ENCODE data around the gene ADGRD1.
A peak's percentile ranks its signal among the peaks of the same experiment; 100 is the strongest.
"Not testable (repeated sequence)": the region's sequence is repeated elsewhere in the genome, so short reads cannot be mapped to it uniquely, and the experiment has no call there.

Gene ADGRD1

DNA sequence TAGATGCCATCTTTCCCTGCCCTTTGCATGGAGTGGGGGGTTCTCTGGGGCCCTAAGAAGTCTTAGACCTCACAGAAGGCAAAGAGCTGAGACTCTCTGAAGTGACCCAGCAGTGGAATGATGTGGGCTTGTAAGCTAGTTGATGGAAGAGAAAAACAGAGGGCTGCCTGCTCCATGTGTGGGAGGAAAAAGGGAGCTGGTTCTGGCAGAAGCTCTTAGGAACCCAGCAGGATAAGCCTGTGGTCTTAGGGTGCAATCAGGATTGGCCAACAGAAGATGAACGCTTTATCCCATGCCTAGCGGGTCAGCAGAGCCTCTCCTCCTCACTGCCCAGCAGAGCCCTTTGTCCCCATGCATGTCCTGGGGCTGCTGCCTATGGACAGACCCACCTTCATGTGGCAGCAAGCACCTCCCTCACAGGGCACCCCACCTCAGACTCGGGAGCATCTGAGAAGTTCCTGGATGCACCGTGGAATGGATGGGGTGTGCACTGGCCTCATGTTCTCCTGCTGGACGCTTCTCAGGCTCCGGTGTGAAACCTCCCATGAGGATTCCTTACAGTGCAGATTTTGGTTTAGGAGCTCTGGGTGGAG, 152.7 kb downstream of the ADGRD1 start:
- no peak for DNase-seq

DNA sequence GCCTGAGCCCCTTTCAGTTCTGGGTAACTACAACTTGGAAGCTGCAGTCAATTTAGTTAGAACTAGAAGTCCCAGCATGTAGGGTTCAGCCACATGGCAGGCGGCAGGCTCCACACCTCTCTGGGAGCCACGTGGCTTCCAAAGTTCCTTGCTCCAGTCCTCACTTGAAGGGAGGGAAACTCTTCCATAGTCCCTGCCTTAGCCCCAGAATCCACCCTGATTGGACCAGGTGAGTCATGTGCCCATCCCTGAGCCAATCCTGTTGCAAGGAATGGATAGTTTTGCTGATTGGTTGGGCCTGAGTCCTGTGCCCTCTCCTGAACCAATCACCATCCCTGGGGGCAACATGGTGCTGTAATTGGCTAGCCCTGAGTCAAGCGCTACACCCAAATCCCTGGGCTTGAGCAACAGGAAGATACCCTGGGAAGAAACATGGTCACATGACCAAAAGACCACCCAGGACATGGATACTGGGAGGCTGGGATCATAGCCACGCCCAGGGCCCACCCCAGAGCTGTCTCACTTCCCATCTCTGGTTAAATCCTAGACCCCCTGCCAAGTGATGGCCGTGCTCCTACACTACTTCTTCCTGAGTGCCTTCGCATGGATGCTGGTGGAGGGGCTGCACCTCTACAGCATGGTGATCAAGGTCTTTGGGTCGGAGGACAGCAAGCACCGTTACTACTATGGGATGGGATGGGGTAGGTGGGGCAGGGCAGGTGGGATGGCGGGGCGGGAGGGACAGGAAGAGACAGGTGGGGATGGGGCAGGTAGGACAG, 154.7 kb downstream of the ADGRD1 start:
- no peak for DNase-seq

DNA sequence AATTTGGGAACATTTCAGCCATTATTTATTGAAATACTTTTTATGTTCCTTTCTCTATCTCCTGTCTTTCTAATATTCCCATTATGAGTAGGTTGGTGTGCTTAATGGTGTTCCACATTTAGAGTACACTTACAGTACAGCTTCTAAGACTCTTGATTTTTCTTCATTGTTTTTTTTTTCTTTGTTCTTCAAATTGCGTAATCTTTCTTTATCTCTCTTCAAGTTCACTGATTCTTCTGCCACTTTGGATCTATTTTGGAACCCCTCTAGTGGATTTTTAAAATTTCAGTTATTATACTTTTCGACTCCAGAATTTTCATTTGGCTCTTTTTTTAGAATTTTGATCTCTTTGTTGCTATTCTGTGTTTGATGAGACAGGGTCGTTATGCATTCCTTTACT, 157.7 kb downstream of the ADGRD1 start:
- no peak for DNase-seq

DNA sequence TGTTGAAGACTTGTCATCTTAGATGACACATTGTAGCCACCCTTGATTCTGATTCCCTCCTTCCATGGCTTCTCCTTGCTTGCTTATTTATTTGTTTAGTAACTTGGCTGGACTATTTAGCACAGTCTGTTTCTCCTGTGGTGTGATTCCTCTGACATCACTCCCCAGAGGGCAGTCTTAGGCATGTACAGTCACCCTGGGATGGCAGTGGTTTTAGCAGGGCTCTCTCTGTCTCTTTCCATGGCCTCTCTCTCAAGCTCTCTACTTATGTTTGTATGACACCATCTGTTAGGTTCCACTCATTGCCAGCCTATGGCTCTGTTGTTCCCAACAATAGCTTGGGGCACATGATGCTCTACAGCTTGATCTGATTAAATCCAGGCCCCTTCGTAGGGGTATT, 158.3 kb downstream of the ADGRD1 start:
- DNase-seq: peak; percentile 5

DNA sequence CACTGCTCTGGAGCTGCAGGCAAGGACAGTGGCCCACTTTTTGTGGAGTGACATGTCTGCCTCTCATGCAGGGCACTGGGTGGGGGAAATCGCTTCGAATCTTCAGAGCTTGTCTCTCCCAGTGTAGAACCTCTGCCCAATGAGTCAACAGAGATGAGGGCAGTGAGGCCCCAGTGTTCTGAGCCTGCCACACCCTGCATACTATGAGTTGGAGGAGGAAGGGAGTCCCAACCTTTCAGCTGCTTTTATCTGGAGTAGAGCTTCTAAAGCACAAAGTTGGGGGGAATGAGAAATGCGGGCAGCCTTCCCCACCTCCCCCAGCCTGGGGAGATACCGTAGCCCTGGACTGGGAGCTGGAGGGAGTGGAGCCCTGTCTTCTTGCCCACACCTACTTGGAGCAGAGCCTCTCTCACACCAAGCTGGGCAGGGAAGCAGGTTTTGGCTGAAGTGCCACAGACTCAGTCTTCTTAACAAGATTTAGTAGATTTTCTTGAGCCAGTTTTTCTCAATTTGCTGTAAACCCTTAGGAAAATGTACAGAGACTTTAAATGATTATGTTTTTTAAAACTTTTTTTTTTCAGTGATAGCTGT, 159.1 kb downstream of the ADGRD1 start:
- DNase-seq: no peak

DNA sequence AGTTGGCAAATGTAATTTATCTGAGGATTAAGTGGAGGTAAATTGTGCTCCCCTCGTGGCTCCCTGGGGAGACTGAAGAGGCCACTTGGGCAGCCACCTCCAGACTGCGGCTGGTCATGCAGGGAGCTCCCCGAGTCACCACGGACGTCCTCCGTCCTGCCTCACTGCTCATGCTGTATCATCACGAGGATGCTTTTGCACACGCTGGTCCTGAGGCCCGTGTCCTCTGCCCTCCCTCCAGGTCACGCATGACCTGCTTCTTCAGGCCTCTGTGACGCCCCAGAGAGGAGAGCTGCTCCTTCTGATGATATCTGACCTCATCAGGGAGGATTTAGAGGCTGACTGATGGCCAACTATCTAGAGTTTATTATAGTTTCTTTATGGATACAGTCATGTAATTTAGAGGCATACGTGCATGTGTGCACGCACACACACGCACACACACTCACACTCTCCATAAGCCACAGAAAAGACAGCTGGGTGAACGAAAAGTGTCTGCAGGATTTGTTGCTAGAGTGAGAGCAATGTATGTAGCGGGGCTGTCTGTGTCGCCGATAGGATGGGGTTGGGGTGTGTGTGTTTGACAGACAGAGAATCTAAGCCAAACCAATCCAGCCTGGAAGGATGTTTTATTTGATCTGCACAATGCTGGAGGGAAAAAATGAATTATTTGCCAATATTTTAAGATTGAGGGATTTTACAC, 160.0 kb downstream of the ADGRD1 start:
- no peak for DNase-seq

DNA sequence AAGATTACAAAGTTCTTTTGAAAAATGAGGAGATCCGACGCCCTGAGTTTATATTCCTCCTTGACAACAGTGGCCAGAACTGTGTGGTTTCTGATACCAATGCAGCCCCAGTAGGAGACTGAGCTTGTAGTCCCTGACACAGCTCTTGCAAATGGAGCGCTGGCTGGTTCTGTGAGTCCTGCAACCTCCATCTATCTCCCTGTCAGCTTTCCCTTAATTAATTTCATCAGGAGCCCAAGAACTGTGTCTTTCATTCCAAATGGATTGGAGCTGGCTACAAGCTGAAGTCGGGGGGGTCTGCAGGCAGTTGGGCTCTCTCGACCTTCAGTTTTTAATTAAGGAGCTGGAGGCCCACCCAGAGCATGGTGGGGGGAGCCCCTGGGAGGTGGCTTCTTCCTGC, 160.6 kb downstream of the ADGRD1 start:
- no peak for DNase-seq

DNA sequence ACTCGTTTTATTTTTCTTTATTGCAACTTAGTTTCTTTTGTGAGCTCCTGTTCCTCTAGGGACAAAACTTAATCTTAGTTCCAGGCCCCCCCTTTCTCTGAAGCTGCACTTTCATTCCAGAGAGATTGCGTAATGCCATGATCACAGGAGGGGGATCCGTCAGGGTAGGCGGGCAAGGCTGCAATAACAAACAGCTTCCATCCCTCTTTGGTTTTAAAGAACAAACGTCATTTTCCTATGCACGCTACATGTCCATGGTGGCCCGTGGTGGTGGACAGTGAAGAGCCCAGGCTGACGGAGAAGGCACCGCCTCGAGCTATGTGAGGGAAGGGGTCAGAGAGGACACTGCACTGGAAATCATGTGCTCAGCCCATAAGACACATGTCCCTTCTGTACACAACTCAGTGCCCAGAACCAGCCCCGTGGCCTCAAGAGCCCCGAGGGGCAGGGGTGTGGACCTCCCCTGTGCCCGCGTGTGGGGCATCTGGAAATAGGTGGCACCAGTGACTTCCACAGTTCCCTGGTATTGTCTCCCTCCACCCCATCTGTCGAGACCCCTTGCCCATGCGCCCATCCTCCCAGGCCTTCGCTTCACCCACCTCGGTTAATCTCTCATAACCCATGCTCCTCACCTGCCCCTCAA, 161.4 kb downstream of the ADGRD1 start:
- DNase-seq: no peak

DNA sequence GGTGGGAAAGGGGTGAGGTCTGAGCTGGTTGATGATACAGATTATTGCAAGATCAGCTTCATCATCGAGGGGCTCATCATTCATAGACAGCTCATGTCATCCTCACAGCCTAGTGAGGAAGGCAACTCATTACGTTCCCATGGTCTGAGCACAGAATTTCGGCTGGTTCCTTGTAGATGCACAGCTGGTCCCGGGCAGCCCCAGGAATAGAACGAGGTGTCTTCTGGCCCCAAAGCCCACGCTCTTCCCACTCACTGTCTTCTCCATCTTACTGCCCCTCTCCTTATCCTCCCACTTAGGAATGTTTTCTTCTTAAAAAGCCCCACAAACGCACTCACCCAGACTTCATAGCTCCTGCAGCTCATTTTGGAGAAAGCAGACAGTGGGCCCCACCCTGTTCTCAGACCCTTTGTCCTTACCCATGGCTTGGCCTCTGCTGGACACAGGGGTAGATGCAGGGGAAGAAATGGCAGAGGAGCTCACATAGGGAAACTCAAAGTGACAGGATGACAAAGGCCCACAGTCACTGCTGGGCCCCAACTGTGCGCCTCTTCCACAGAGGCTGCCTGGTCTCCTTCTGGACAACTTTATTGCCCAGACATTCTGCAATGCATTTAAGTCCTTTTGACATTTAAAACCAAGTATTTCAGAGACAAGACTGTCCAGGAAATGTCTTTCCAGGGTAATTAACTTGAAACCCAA, 162.2 kb downstream of the ADGRD1 start:
- DNase-seq: no peak

DNA sequence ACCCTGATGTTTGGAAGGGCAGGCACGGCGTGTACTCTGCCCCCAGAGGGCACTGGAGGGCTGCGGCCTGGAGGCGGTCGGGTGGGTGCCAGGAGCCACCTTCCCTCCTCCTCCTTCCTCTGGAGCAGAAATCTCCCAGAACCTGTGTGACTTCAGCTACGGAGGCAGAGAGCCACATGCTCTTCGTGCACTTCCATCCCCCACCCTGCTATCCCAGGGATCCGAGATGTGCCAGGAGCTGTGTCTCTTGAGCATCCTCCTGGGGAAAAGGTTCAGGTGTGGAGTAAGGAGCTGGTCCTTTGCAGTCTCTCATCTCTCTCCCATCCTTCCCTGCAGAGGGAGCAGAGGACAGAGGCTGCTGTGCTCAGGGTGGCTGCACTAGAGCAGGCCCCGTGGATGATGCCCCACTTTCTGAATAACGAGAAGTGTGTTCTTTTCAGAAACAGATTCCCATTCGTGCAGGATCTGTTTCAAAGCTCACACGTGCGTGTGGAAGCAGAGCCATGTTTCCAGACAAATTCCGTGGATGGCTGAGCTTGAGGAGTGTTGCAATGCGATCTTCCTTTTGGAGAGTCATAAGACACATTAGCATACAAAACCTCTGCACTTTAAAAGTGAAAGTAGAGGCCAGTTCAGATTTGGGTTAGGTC, 162.9 kb downstream of the ADGRD1 start:
- no peak for DNase-seq

DNA sequence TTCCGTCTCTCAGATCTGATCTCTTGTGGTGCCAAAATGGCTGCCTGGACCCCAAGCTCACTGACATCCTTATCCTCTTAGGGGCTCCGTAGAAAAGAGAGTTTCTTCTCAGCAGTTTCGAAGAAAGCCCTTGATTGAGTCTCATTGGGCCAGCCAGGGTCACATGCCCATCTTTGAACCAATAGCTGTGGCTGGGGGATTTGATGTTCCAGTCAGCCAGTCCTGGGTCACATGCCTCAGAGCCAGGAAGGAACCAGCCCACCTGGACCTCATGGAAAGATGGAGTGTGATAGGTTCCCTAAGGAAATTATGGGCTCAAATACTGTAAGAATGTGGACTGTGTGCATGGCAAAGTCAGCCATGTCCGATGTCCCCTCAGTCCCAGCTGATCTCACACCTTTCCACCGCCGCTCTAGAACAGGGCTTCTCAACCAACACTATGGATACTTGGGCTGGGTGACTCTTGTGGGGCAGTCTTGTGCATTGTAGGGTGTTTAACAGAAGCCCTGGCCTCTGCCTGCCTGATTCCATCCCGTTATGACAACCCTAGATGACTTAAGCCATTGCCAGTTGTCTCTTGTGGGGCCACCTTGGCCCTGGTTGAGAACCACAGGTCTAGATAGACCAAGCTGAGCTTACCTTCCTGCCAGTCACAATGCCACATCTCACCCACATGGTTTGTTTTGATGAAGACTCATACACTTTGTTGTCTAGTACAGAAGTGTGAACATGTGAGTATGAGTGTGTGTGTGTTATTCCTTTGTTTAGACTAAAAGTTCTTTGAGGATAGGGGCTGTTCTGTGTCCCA, 163.9 kb downstream of the ADGRD1 start:
- DNase-seq: no peak

DNA sequence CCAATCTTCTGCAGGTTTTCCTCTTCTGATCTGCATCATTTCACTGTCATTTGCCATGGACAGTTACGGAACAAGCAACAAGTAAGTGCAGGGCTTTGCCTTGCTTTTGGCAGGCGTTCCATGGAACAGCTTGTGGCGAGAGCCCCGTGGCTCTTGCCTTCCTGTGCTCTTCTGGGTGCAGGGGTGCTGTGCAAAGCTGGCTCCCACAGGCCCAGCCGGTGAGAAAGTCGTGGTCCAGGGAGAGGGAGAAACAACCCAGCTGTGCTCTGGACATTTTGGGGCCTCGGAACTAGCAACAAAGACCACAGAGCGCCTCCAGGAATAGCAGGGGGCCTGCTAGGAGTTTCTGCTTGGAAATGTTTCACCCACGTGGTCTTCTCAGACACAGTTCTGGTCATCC, 164.7 kb downstream of the ADGRD1 start:
- no peak for DNase-seq

DNA sequence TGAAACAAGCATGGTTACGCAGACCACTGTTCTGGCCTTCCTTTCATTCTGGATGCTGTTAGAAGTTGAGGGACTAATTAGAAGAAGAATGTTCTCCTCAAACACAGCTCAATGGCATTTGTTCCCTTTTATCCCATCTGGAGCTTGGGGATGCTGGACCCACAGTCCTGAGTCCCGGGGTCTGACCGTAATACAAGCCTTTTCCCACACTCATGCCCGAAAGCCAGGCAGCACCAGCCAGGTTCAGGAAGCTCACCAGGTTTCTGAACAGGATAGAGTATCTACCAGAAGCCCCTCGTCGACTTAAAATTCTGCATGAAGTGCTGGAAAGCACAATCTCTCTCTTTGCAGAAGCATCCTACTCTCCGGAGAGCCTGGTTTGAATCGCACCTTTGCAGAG, 165.6 kb downstream of the ADGRD1 start:
- not testable (repeated sequence) for DNase-seq

DNA sequence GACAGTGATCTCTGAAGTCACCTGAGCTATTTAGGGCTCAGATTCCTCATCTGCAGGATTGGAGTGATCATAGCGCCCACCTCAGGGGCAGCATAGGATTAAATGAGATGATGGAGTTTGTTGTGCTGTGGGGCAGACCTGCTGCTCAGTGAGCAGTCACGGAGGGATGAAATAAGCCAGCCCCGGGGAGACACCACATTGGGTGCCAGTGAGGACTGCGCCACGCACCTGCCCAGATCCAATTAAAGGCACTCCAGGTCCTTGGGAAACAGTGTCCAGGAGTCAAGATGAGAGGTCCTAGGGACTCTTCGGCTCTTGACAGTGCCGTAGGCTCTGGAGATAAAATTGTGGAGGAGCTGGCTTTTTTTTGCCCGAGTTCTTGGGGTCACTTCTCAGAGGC, 166.2 kb downstream of the ADGRD1 start:
- DNase-seq: no peak

DNA sequence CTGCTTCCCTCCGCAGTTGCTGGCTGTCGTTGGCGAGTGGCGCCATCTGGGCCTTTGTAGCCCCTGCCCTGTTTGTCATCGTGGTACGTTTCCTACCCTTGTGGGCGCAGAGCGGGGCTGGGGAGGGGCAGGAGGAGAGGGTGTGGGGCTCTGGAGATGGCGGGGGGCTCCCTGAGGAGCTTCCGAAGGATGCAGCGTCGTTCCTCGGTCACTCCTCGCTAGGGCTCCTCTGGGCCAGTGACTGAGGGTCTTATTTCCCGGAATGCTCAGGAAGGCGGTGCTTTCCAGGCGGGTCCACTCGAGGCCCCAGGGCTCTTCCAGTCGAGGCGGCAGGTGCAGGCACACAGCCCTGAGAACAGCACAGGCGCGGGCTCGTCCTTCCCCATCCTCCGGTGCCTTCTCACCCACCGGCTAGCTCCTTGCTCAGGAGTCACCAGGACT, 167.1 kb downstream of the ADGRD1 start:
- DNase-seq: no peak

DNA sequence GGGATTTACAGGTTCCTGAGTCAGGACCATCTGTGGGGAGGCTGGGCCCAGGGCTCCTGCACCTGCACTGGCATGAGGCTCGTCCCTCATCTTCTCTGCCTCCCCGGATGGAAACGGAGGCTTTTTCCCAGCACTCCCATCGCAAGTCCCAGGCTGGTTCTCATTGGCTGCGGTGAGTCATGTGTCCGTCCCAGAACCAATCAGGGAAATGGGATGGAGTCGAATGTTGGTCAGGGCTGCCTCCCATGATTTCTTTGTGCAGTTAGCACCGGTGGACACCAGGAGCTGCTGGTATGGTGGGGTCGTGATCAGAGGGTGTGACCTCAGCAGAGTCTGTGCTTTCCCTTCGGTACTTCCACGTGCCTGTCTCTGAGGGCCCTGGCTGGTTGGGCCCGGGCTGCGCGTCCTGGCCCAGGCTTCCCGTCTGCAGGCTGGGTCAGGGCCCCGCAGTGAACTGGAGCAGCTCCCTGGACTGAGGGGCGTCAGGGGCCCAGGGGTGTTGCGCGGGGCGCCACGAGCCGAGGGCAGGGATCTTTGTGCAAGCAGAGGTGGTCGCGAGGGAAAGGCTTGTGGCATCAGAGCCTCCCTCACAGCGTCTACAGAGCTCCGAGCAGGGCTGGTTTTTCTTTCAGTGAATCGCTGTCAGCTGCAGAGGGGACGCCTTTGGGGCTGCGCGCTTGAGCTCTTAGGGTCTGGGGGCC, 168.1 kb downstream of the ADGRD1 start:
- DNase-seq: no peak

DNA sequence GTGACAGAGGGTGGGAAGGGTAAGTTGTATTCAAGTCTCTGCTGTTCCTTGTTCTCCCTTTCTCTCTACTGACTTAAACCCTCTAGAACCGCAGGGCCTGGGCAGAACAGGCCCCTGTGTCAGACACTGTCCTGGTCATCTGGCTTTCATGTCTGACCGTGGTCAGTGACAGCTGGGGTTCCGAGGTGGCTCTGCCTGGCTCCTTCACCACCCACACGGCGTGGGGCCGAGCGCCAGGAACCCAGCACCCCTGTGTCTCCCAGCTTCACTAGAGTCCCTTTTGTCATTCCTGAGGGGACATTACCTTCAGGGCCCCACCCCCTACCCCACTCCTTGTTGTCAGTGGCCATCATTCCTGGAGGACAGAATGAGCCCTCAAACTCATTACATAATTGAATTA, 168.9 kb downstream of the ADGRD1 start:
- DNase-seq: no peak

DNA sequence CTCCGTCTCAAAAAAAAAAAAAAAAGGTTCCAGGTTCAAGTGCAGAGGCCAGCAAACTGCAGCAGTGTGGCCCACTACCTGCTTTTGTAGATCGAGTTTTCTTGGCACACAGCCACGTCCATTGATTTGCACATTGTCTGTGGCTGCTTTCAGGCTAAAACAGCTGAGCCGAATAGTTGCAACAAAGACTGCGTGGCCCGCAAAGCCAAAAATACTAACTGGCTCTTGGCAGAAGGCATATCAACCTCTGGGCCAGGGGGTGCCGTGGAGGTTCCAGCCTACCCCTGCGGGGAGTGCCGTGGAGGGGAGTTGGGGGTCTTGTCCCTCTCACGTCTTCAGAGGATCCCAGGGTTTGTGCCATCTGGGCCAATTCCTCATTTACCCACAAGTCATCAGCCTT, 170.1 kb downstream of the ADGRD1 start:
- no peak for DNase-seq

DNA sequence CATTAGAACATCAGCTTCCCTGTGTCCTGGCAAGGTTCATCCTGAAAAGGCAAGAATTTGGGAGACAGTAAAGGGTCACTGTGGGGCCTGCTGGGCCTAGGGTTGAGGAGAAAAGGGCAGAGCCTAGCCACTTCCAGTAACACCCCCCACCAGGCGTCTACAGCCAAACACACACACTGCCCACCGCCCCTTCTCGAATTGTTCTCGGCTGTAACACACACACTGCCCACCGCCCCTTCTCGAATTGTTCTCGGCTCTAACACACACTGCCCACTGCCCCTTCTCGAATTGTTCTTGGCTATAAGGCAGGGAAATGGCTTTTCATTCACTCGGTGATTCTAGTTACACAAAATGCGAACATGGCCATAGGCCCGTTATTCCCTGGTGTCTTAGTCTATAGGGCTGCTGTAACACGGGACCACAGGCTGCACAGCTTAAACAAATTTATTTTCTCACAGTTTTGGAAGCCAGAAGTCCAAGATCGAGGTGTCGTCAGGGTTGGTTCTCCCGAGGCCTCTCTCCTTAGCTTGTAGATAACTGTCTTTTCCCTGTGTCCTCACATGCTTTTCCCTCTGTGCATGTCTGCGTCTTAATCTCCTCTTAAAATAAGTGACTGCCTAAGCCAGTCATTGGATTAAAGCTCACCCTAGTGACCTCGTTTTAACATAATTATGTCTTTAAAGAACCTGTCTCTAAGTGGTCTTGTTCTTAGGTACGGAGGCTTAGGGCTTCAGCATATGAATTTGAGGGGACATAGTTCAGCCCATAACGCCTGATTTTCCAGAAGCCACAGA, 171.0 kb downstream of the ADGRD1 start:
- DNase-seq: no peak
